Esophagus squamous epithelium (tissue), 4 donors: Measurements from ENCODE around the gene RPGRIP1L.

ENCODE experiments used
- POLR2A ChIP-seq, 4 donors: fragments of 450-650 bp; IDR thresholded peaks; one replicate each; pipeline ENCODE4 v1.6.1; 2017; ENCODE audit warnings: antibody characterized with exemption in 4 of 4, mild to moderate bottlenecking in 4 of 4, moderate library complexity in 3 of 4
- TF ChIP-seq, protein P1 (sequence below), 6 experiments: fragments of 450-650 bp in 4 of 6; fragments of 200-600 bp in 2 of 6; sonication (generic) in 2 of 6; IDR thresholded peaks; one replicate each; pipeline ENCODE4 v1.5.1; 2016 to 2019; ENCODE audit warnings: antibody characterized with exemption in 6 of 6, mild to moderate bottlenecking in 4 of 6, moderate library complexity in 4 of 6

DNA sequence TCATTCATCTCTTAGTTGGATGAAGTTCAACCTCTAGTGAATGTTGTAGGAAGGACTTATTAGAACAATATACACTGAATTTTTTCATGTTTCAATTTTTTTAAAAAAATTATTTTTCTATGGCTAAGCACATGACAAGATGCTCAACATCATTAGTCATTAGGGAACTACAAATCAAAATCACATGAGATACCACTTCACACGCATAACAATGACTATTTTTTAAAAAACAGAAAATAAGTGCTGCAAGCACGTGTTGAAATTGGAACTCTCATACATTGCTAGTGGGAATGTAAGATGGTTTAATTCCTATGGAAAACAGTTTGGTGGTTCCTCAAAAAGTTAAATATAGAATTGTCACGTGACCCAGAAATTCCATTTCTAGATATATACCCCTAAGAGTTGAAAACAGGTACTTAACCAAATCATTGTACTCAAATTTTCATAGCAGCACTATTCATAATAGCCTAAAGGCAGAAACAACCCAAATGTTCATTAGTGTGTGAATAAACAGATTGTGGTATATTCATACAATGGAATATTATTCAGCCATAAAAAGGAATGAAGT is 115.5 kb downstream of the RPGRIP1L start:
- TF ChIP-seq, protein P1, sequence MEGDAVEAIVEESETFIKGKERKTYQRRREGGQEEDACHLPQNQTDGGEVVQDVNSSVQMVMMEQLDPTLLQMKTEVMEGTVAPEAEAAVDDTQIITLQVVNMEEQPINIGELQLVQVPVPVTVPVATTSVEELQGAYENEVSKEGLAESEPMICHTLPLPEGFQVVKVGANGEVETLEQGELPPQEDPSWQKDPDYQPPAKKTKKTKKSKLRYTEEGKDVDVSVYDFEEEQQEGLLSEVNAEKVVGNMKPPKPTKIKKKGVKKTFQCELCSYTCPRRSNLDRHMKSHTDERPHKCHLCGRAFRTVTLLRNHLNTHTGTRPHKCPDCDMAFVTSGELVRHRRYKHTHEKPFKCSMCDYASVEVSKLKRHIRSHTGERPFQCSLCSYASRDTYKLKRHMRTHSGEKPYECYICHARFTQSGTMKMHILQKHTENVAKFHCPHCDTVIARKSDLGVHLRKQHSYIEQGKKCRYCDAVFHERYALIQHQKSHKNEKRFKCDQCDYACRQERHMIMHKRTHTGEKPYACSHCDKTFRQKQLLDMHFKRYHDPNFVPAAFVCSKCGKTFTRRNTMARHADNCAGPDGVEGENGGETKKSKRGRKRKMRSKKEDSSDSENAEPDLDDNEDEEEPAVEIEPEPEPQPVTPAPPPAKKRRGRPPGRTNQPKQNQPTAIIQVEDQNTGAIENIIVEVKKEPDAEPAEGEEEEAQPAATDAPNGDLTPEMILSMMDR (IDR thresholded peaks at IDR 0.05), result no peak
- TF ChIP-seq POLR2A (IDR thresholded peaks at IDR 0.05), result no peak
